SU-DHL-6 (cell line): Measurements from ENCODE around the gene ACOX1.

ENCODE experiments used
- H2AFZ ChIP-seq: fragments of 200-600 bp; sonication (generic); 2 replicates; pipeline ENCODE4 v1.6.1; 2014; ENCODE audit warnings: low read depth, mild to moderate bottlenecking, moderate library complexity, mixed read lengths, antibody characterized with exemption, low read length; ENCODE audit not compliant: severe bottlenecking
- H3F3A ChIP-seq: fragments of 200-600 bp; shearing (Covaris generic); 2 replicates; pipeline ENCODE4 v1.6.0; 2016; ENCODE audit warnings: antibody characterized with exemption, mild to moderate bottlenecking; ENCODE audit not compliant: insufficient read depth
- H3K27ac ChIP-seq: fragments of 200-600 bp; sonication (generic); 2 replicates; pipeline ENCODE4 v1.5.1; 2016; ENCODE audit warnings: low read depth, mild to moderate bottlenecking, low read length, moderate library complexity, mixed read lengths
- H3K27me3 ChIP-seq: fragments of 200-600 bp; sonication (generic), shearing (Covaris generic); 2 replicates; pipeline ENCODE4 v1.6.0; 2014; ENCODE audit warnings: mild to moderate bottlenecking, low read length
- H3K36me3 ChIP-seq: fragments of 200-600 bp; sonication (generic); 2 replicates; pipeline ENCODE4 v1.6.1; 2014; ENCODE audit warnings: mild to moderate bottlenecking, low read length, mixed read lengths
- H3K4me2 ChIP-seq: fragments of 300-600, 200-600 bp; shearing (Covaris generic), sonication (generic); 2 replicates; pipeline ENCODE4 v1.6.0; 2014; ENCODE audit warnings: low read length, low read depth, mild to moderate bottlenecking; ENCODE audit not compliant: poor library complexity, severe bottlenecking
- H3K4me3 ChIP-seq: fragments of 200-600 bp; sonication (generic); 2 replicates; pipeline ENCODE4 v1.5.1; 2014; ENCODE audit warnings: antibody characterized with exemption, low read length, mild to moderate bottlenecking, mixed read lengths; ENCODE audit not compliant: insufficient read depth, poor library complexity, severe bottlenecking
- H3K79me2 ChIP-seq: fragments of 200-600 bp; sonication (generic); 2 replicates; pipeline ENCODE4 v1.6.1; 2014; ENCODE audit warnings: mild to moderate bottlenecking, low read length, moderate library complexity; ENCODE audit not compliant: insufficient read depth
- H3K9ac ChIP-seq: fragments of 200-600 bp; sonication (generic); 2 replicates; pipeline ENCODE4 v1.7.0; 2014; ENCODE audit warnings: mild to moderate bottlenecking, low read length
- H3K9me2 ChIP-seq: fragments of 200-600 bp; sonication (generic); replicated peaks from 2 replicates; pipeline ENCODE4 v1.6.1; 2014; ENCODE audit warnings: low read length; ENCODE audit not compliant: insufficient read depth
- H3K9me3 ChIP-seq: fragments of 200-600 bp; sonication (generic); 2 replicates; pipeline ENCODE4 v1.6.1; 2014; ENCODE audit warnings: low read length, mixed read lengths; ENCODE audit not compliant: insufficient read depth
- H4K20me1 ChIP-seq: fragments of 200-600 bp; sonication (generic); 2 replicates; pipeline ENCODE4 v1.6.1; 2014; ENCODE audit warnings: low read depth, mild to moderate bottlenecking, antibody characterized with exemption, low read length, moderate library complexity, mixed read lengths
- CTCF ChIP-seq: fragments of 200-600 bp; sonication (generic); IDR thresholded peaks from one replicate; pipeline ENCODE4 v1.5.1; 2017; ENCODE audit warnings: antibody characterized with exemption, mild to moderate bottlenecking, low read length, moderate library complexity; ENCODE audit not compliant: insufficient read depth, poor library complexity, severe bottlenecking
- EZH2phosphoT487 ChIP-seq: fragments of 200-600 bp; sonication (generic), shearing (Covaris generic); conservative IDR thresholded peaks from 2 replicates; pipeline ENCODE4 v1.6.1; 2018; ENCODE audit warnings: mild to moderate bottlenecking, antibody characterized with exemption, low read length, moderate library complexity, mixed read lengths

The ACOX1 gene

DNA sequence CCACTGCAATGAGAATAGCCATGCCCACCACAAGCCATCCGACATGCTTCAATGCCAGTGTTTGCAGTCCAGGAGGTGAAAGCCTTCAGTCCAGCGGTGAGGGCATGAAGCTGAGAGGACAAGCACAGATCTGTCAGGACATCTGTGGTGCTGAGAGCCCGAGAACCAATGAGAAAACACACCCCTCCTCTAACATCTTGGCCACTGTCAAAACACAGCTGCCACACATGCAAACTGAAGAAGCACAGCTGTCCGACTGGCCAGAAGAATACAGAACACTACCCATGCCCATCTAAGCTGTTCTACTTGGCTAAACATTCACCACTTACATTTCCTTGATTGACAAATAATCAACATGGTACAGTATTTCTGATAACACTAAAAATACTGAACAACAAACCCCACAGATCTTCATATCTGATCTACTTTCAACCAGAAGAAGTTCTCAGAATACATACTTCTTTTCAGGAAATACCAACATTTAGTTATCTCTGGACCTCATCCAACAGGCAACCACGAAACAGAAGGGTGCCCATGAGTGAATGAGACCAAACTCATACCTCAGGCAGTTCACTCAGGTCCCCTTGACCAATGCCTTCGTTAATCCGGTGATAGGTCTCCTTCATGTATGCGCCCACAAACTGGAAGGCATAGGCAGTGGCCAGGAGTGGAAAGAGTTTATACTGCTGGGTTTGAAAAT is 28.0 kb downstream of the ACOX1 start:
- H3K4me3 ChIP-seq = no peak overlapping the region
- 0 out of 2 replicates have a peak, but pooled peaks cover 9% of the 10 kb centered on the region for H3K36me3 ChIP-seq
- no peaks in the 10 kb centered on the region for H3K79me2 ChIP-seq
- no peaks in the 10 kb centered on the region for H3K27me3 ChIP-seq
- no peak overlapping the region for H3K4me2 ChIP-seq
- TF ChIP-seq EZH2phosphoT487 (no peak), CTCF (no peak)
- H3K9ac ChIP-seq = no peak overlapping the region
- no peaks in the 10 kb centered on the region for H4K20me1 ChIP-seq
- H3F3A ChIP-seq = no peaks in the 10 kb centered on the region
- no peak overlapping the region for H2AFZ ChIP-seq
- H3K9me2 ChIP-seq = no peaks in the 10 kb centered on the region
- H3K9me3 ChIP-seq = no peaks in the 10 kb centered on the region
- H3K27ac ChIP-seq = no peak overlapping the region

- Histone ChIP-seq H2AFZ (no peak overlapping the region), H3K9ac (no peak overlapping the region), H3K4me3 (no peak overlapping the region), H4K20me1 (no peaks in the 10 kb centered on the region), H3K9me2 (no peaks in the 10 kb centered on the region), H3K27me3 (no peaks in the 10 kb centered on the region), H3F3A (no peaks in the 10 kb centered on the region), H3K9me3 (no peaks in the 10 kb centered on the region), H3K36me3 (0 out of 2 replicates have a peak, but pooled peaks cover 5% of the 10 kb centered on the region), H3K79me2 (no peaks in the 10 kb centered on the region), H3K4me2 (no peak overlapping the region), H3K27ac (no peak overlapping the region)
- TF ChIP-seq EZH2phosphoT487 (no peak), CTCF (no peak)
Observed at GRCh38 chr17:75950421-75950820, 28.5 kb downstream of the ACOX1 start.

GRCh38 chr17:75945211-75945610 is 33.8 kb downstream of the ACOX1 start:
- Histone ChIP-seq H3K27me3 (no peaks in the 10 kb centered on the region), H3K79me2 (0 out of 2 replicates have a peak, but pooled peaks cover 2% of the 10 kb centered on the region), H3F3A (no peaks in the 10 kb centered on the region), H3K9ac (no peak overlapping the region), H4K20me1 (no peaks in the 10 kb centered on the region), H3K36me3 (no peaks in the 10 kb centered on the region), H3K9me2 (no peaks in the 10 kb centered on the region), H3K4me3 (no peak overlapping the region), H3K27ac (no peak overlapping the region), H2AFZ (no peak overlapping the region), H3K4me2 (no peak overlapping the region), H3K9me3 (no peaks in the 10 kb centered on the region)
- TF ChIP-seq CTCF (no peak), EZH2phosphoT487 (no peak)
